Right forelimb (tissue), 1 donor: ENCODE results near the gene PRR19.
"Not testable (repeated sequence)": the region's sequence is repeated elsewhere in the genome, so short reads cannot be mapped to it uniquely, and the experiment has no call there.

Experiments
- DNase-seq: peaks from one replicate; pipeline ENCODE4 v3.0.0-alpha.2; 2018

Gene PRR19

GRCh38 chr19:42301646-42302203, at the start of gene PRR19:
PRR19 (plus strand) TSS chr19:42302132; CDS start chr19:42309585, 7,453 bp downstream.
- no peak for DNase-seq

- DNase-seq: peak; percentile 82
Observed at GRCh38 chr19:42252365-42253244, 49.3 kb upstream of the PRR19 start.

- DNase-seq: peak; percentile 86
Observed at GRCh38 chr19:42253245-42254088, 48.5 kb upstream of the PRR19 start.

- peak; percentile 87 for DNase-seq
Observed at GRCh38 chr19:42254089-42254849, 47.7 kb upstream of the PRR19 start.

GRCh38 chr19:42254850-42255765, 46.8 kb upstream of the PRR19 start, which contains the start of gene ERF:
ERF (minus strand) TSS chr19:42255128; CDS start chr19:42254999, 129 bp downstream.
- DNase-seq: peak; percentile 99

GRCh38 chr19:42255766-42256745, 45.9 kb upstream of the PRR19 start:
- peak; percentile 79 for DNase-seq

GRCh38 chr19:42257842-42258241, 44.1 kb upstream of the PRR19 start:
- not testable (repeated sequence) for DNase-seq

- no peak for DNase-seq
Observed at GRCh38 chr19:42261763-42262162, 40.2 kb upstream of the PRR19 start.

GRCh38 chr19:42266105-42266504, 35.8 kb upstream of the PRR19 start:
- not testable (repeated sequence) for DNase-seq

- not testable (repeated sequence) for DNase-seq
Observed at GRCh38 chr19:42266928-42267603, 34.9 kb upstream of the PRR19 start.

- DNase-seq: no peak
Observed at GRCh38 chr19:42267644-42268141, 34.2 kb upstream of the PRR19 start.

GRCh38 chr19:42268142-42268703, 33.7 kb upstream of the PRR19 start:
- peak; percentile 100 for DNase-seq

GRCh38 chr19:42268704-42269477, 33.0 kb upstream of the PRR19 start, which contains the start of gene CIC:
CIC (plus strand) TSS chr19:42269252; CDS start chr19:42271784, 2,532 bp downstream.
- peak; percentile 100 for DNase-seq

- DNase-seq: peak; percentile 43
Observed at GRCh38 chr19:42269478-42270345, 32.2 kb upstream of the PRR19 start.

GRCh38 chr19:42270346-42271044, 31.4 kb upstream of the PRR19 start:
- peak; percentile 43 for DNase-seq

GRCh38 chr19:42271045-42271419, 30.9 kb upstream of the PRR19 start:
- DNase-seq: peak; percentile 30
